Epithelial cell of proximal tubule (primary cell): ENCODE data around the gene ZNF438. TPM values are rescaled to one million over a fixed set of nuclear protein-coding genes. Genes with fewer than 3 reads are reported as not detected.

ENCODE experiments used
- DNase-seq: peaks from one replicate; pipeline ENCODE4 v3.0.0-alpha.2; 2011; ENCODE audit warnings: low read depth
- H3K4me3 ChIP-seq: 2 replicates; pipeline ENCODE4 v1.5.1; 2011; ENCODE audit warnings: low read depth, mild to moderate bottlenecking, low read length
- CTCF ChIP-seq: conservative IDR thresholded peaks from 2 replicates; pipeline ENCODE4 v1.5.1; 2012; ENCODE audit warnings: low read depth, mild to moderate bottlenecking, low read length
- total RNA-seq: library from RNA; depleted of rRNA; stranded (reverse); fragments of >200 nt; gene quantifications from 2 replicates; pipeline ENCODE4 v1.2.3, GENCODE V29; 2015

ZNF438 gene
- total RNA-seq, 1 donor from 2014 or later = 4.2 TPM

- TF ChIP-seq CTCF = no peak
- no peak overlapping the region for H3K4me3 ChIP-seq
- no peak for DNase-seq
Observed at GRCh38 chr10:30887839-30888238, 143.8 kb downstream of the ZNF438 start.

DNA sequence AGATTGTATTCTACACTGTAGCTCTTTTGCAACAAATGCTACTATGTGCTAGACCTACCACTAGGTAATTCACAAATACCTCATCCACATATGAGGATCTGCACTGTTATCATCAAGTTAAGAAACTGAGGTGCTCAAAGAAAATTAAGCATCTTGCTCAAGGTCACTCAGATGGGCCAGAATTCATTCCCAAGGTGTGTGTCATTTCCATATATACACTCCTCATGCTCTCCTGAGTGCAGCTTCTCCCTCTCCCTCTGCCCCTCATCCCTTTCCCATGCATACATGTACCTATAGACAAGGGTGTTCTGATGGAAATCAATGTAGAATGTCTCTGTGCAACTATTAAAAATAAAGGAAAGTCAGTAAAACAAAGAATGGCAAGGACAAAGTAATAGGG, 146.2 kb downstream of the ZNF438 start:
- TF ChIP-seq CTCF = no peak
- no peak for DNase-seq
- no peak overlapping the region for H3K4me3 ChIP-seq

DNA sequence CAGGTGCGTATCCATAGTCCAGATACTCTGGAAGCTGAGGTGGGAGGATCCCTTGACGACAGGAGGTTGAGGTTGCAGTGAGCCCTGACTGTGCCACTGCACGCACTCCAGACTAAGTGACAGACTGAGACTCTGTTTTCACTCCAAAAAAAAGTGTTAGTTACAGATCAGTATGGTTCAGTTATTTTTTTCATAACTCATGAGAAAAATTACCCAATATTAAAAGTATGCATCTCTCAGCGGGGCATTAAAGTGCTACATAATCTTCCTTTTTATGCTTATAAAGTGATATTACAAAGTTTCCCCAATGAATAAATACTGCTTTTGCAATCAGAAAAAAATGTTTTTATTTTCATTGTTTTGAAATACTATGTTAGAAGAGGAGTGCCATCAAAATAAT, 147.9 kb downstream of the ZNF438 start:
- no peak for TF ChIP-seq CTCF
- no peak for DNase-seq
- no peak overlapping the region for H3K4me3 ChIP-seq

- no peak for TF ChIP-seq CTCF
- no peak for DNase-seq
- no peak overlapping the region for H3K4me3 ChIP-seq
Observed at GRCh38 chr10:30883116-30883515, 148.5 kb downstream of the ZNF438 start.

DNA sequence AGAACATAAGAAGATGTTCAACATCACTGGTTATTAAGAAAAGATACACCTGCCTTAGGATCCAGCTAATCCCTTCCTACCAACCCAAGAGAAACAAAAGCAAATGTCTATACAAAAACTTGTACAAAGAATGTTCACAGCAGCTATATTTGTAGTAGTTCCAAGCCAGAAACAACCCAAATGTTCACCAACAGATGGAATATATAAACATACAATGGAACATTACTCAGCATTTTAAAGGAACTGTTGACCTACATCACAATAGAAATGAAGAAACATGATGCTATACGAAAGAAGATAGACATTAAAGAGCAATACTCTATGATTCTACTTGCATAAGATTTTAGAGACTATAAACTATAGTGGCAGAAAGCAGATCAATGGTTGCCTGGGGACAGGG, 149.4 kb downstream of the ZNF438 start:
- TF ChIP-seq CTCF = no peak
- no peak for DNase-seq

DNA sequence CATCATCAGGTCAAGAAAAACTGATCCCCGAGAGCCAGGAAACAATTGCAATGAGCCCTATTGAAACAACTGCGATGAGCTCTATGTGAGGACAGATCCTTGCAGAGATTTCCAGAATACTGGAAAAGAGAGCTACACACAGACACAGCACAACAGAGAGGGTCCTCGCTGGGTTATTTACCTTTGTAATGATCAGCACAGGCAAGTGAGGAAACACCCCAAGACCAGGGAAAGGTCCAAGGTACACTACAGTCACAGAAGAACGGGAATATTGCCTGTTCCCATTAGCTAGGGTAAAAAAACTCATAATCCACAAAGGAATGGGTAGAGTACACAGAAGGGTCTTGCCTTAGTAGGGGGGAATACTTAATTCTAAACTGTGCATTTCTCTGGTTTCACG, 152.7 kb downstream of the ZNF438 start:
- TF ChIP-seq CTCF = no peak
- H3K4me3 ChIP-seq = no peak overlapping the region
- no peak for DNase-seq

More for the DNA sequence above, 149.4 kb downstream of the ZNF438 start:
- no peak overlapping the region for H3K4me3 ChIP-seq

DNA sequence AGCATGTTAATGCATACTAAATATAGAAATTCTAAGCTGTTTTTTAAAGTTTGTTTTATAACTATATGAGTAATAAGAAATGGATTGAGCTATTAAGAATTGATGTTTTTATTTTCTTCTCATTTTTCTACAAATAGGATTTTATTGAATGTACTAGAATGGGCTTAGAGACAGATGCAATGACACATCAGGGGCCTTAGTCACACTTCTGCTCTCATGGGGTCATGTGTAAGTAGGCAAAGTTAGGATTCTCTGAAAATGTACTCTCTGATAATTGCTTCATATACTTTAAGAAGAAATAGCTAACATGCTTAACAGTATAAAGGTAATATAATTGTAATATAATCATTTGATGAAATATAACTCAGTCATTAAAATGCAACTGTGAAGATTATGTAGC, 154.6 kb downstream of the ZNF438 start:
- no peak overlapping the region for H3K4me3 ChIP-seq
- DNase-seq = no peak
- no peak for TF ChIP-seq CTCF
